HEK293 (cell line): ENCODE results near the gene NAPA.

Experiments
- CTCF ChIA-PET: fragments of 350-600 bp; formaldehyde crosslinking; extraction: SDS; loops from one replicate; lab custom pipeline; 2021; ENCODE audit warnings: antibody characterized with exemption; lab: Yijun Ruan, JAX
- POLR2A ChIA-PET: fragments of 300-600 bp; formaldehyde crosslinking; extraction: SDS; loops from one replicate; lab custom pipeline; 2020; ENCODE audit warnings: antibody characterized with exemption, inconsistent platforms; lab: Yijun Ruan, JAX
- H3K27ac ChIP-seq: fragments of 200-500 bp; sonication (Bioruptor generic); 2 replicates; pipeline ENCODE4 v1.5.1; 2014; ENCODE audit warnings: low read depth, low read length, control low read depth, inconsistent platforms; ENCODE audit errors: extremely low read depth
- H3K36me3 ChIP-seq, 2 experiments: fragments of 200-500 bp in 1 of 2; sonication (Bioruptor generic) in 1 of 2; 1 replicate in 1 of 2; 2 replicates in 1 of 2; pipeline ENCODE4 v1.5.1; 2014 to 2017; ENCODE audit warnings: inconsistent platforms in 2 of 2, low read length in 2 of 2; ENCODE audit not compliant: control insufficient read depth in 2 of 2, insufficient read depth in 1 of 2
- H3K4me1 ChIP-seq: fragments of 200-500 bp; sonication (Bioruptor generic); 2 replicates; pipeline ENCODE4 v1.5.1; 2014; ENCODE audit warnings: mild to moderate bottlenecking, low read length, inconsistent platforms; ENCODE audit not compliant: control insufficient read depth, insufficient read depth
- H3K4me3 ChIP-seq: 2 replicates; pipeline ENCODE4 v1.5.1; 2011; ENCODE audit warnings: low read depth, mild to moderate bottlenecking, control low read depth, low read length, moderate library complexity
- H3K9me3 ChIP-seq: fragments of 200-500 bp; sonication (Bioruptor generic); 2 replicates; pipeline ENCODE4 v1.5.1; 2014; ENCODE audit warnings: low read depth, low read length, inconsistent platforms; ENCODE audit not compliant: control insufficient read depth, insufficient read depth
- ATF2 ChIP-seq: fragments of 450-650 bp; formaldehyde crosslinking; IDR thresholded peaks from 2 replicates; pipeline ENCODE4 v1.5.1; 2016; ENCODE audit warnings: missing biosample characterization, missing genetic modification characterization, low read depth
- EGR2 ChIP-seq: fragments of 450-650 bp; formaldehyde crosslinking; IDR thresholded peaks from 2 replicates; pipeline ENCODE4 v1.5.1; 2016; ENCODE audit warnings: low read depth, missing biosample characterization, missing genetic modification characterization
- ELK4 ChIP-seq: IDR thresholded peaks from 2 replicates; pipeline ENCODE4 v1.6.1; 2011; ENCODE audit warnings: mild to moderate bottlenecking, low read depth, low read length, borderline replicate concordance
- GFI1B ChIP-seq: fragments of 450-650 bp; formaldehyde crosslinking; IDR thresholded peaks from 2 replicates; pipeline ENCODE4 v1.5.1; 2016; ENCODE audit warnings: missing biosample characterization, missing genetic modification characterization
- KLF1 ChIP-seq: fragments of 450-650 bp; formaldehyde crosslinking; IDR thresholded peaks from 2 replicates; pipeline ENCODE4 v1.5.1; 2016; ENCODE audit warnings: missing biosample characterization, missing genetic modification characterization
- KLF10 ChIP-seq: fragments of 450-650 bp; IDR thresholded peaks from 2 replicates; pipeline ENCODE4 v1.5.1; 2018; ENCODE audit warnings: missing biosample characterization, mild to moderate bottlenecking, missing genetic modification characterization
- SALL2 ChIP-seq: fragments of 450-650 bp; formaldehyde crosslinking; IDR thresholded peaks from 2 replicates; pipeline ENCODE4 v1.5.0; 2017; ENCODE audit warnings: missing biosample characterization, mild to moderate bottlenecking, missing genetic modification characterization, borderline replicate concordance
- SCRT2 ChIP-seq: fragments of 450-650 bp; formaldehyde crosslinking; IDR thresholded peaks from 2 replicates; pipeline ENCODE4 v1.5.1; 2016; ENCODE audit warnings: missing biosample characterization, missing genetic modification characterization
- ZBTB1 ChIP-seq: fragments of 450-650 bp; formaldehyde crosslinking; IDR thresholded peaks from 2 replicates; pipeline ENCODE4 v1.5.1; 2016; ENCODE audit warnings: missing biosample characterization, missing genetic modification characterization
- ZEB2 ChIP-seq: fragments of 450-650 bp; formaldehyde crosslinking; IDR thresholded peaks from 2 replicates; pipeline ENCODE4 v1.5.1; 2016; ENCODE audit warnings: missing biosample characterization, missing genetic modification characterization
- ZFHX2 ChIP-seq: fragments of 450-650 bp; formaldehyde crosslinking; conservative IDR thresholded peaks from 2 replicates; pipeline ENCODE4 v1.5.1; 2016; ENCODE audit warnings: missing biosample characterization, missing genetic modification characterization
- ZFP41 ChIP-seq: fragments of 450-650 bp; formaldehyde crosslinking; IDR thresholded peaks from 2 replicates; pipeline ENCODE4 v1.5.1; 2016; ENCODE audit warnings: missing biosample characterization, missing genetic modification characterization, borderline replicate concordance
- ZFP69B ChIP-seq: fragments of 450-650 bp; formaldehyde crosslinking; IDR thresholded peaks from 2 replicates; pipeline ENCODE4 v1.5.1; 2016; ENCODE audit warnings: missing biosample characterization, missing genetic modification characterization
- ZNF2 ChIP-seq: fragments of 450-650 bp; formaldehyde crosslinking; IDR thresholded peaks from 2 replicates; pipeline ENCODE4 v1.5.1; 2016; ENCODE audit warnings: missing biosample characterization, missing genetic modification characterization
- ZNF530 ChIP-seq: fragments of 450-650 bp; formaldehyde crosslinking; IDR thresholded peaks from 2 replicates; pipeline ENCODE4 v1.5.1; 2016; ENCODE audit warnings: low read depth, missing biosample characterization, missing genetic modification characterization
- ZNF544 ChIP-seq: fragments of 450-650 bp; formaldehyde crosslinking; IDR thresholded peaks from 2 replicates; pipeline ENCODE4 v1.5.0; 2017; ENCODE audit warnings: missing biosample characterization, missing genetic modification characterization
- ZNF571 ChIP-seq: fragments of 450-650 bp; formaldehyde crosslinking; IDR thresholded peaks from 2 replicates; pipeline ENCODE4 v1.5.0; 2017; ENCODE audit warnings: missing biosample characterization, missing genetic modification characterization
- ZNF580 ChIP-seq: fragments of 450-650 bp; formaldehyde crosslinking; IDR thresholded peaks from 2 replicates; pipeline ENCODE4 v1.5.1; 2016; ENCODE audit warnings: missing biosample characterization, missing genetic modification characterization
- ZNF626 ChIP-seq: fragments of 450-650 bp; sonication (Bioruptor Pico); formaldehyde crosslinking; IDR thresholded peaks from 2 replicates; pipeline ENCODE4 v1.5.1; 2018; ENCODE audit warnings: missing biosample characterization, missing genetic modification characterization, inconsistent platforms
- ZNF658 ChIP-seq: fragments of 450-650 bp; formaldehyde crosslinking; IDR thresholded peaks from 2 replicates; pipeline ENCODE4; 2016; ENCODE audit warnings: missing biosample characterization, missing genetic modification characterization
- TF ChIP-seq, protein P1 (sequence below): fragments of 450-650 bp; formaldehyde crosslinking; IDR thresholded peaks from 2 replicates; pipeline ENCODE4 v1.5.1; 2016; ENCODE audit warnings: missing biosample characterization, missing genetic modification characterization
- TF ChIP-seq, protein P2 (sequence below): fragments of 450-650 bp; formaldehyde crosslinking; conservative IDR thresholded peaks from 2 replicates; pipeline ENCODE4 v1.5.1; 2016; ENCODE audit warnings: low read depth, missing biosample characterization, missing genetic modification characterization

NAPA gene

DNA sequence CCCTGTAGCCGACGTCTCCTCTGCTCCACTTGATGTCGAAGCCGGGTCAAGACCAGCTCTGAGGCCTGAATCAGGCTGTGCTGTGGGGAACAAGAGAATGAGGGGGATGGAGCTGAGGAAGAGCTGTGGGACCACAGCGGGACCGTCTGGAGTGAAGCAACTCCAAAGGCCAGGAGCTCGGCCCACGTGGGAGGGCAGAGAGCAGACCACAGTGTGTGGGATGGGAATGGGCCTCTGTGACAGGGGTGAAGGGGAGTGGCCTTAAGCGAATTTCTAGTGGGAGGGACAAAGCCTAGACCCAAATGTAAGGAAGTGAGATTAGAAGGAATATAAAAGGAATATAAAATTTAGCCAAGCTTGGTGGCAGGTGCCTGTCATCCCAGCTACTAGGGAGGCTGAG, 39.4 kb downstream of the NAPA start (continued):
- TF ChIP-seq ZNF580 (tag by site-specific recombination) (no peak), KLF1 (tag by site-specific recombination) (no peak), ZFP69B (tag by site-specific recombination) (no peak), EGR2 (peak; percentile 77), ATF2 (tag by site-specific recombination) (no peak), ZNF530 (tag by site-specific recombination) (no peak), ZNF2 (tag by site-specific recombination) (no peak)
- TF ChIP-seq, all 188 proteins: peak for 2

DNA sequence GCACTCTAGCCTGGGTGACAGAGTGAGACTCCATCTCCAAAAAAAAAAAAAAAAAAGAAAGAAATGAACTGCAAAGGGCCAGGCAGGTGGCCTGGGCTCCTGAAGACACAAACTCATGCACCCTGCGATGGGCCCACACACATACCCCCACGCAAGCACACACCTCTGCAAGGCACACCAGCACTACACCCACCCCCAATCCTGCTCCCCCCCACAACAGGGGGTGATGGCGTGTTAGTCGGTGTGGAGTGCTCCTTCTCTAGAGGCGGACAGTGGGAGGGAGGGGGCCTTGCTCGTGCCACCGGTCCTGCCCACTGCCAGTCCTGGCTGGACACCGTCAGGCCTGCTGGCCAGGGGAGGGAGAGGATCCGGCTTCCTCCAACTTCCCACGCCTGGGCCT, 41.5 kb downstream of the NAPA start:
- CTCF ChIA-PET, result interaction anchor here (0.8 to 4.3 kb wide), 3 partner anchors 10 to 42 kb away, joined by 3 to 17 read pairs (median 4); partner anchors contain the start of gene KPTN
- TF ChIP-seq ZNF544 (no peak), EGR2 (peak; percentile 95), ZFHX2 (tag by site-specific recombination) (peak; percentile 92)
- TF ChIP-seq, all 188 proteins: peak for 2
- no peak overlapping the region for H3K4me3 ChIP-seq
- H3K9me3 ChIP-seq, result no peaks in the 10 kb centered on the region
- no peak overlapping the region for H3K27ac ChIP-seq
- POLR2A ChIA-PET, result interaction anchor here (0.6 kb wide), 1 partner anchor 696 kb away, joined by 3 read pairs; no protein-coding TSS in a partner anchor
- no peaks in the 10 kb centered on the region for H3K4me1 ChIP-seq
- no peaks in the 10 kb centered on the region for H3K36me3 ChIP-seq

DNA sequence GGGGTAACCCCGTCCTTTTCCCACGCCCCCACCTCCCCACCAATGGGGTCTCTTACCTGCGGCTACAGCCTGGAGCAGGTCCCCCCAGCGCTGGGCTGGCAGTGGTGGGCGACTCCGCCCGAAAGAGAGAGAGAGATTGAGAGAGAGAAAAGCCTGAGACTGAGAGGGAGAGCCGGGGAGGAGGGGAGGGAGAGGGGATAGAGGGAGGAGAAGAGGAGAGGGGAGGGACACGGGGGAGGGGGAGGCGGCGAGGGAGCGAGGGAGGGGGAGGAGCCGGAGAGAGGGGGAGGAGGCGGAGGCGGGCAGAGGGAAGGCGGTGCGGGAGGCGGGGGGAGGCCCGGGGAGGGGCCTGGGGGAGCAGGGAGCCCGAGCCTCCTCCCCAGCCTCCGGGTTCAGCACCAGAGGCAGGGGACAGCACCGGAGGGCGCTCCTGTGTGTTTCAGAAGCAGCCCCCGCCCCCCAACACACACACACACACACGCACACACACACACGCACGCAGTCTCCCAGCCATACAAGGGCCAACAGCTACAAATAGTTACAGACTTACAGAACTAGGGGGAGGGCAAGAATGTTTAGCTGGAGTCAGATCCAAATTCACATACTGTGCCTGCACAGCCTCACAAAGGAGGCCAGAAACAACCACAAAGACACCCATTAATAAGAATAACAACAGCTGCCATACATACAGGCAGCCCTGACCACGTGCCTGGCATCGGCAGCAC, 43.0 kb downstream of the NAPA start, which contains the start of gene SLC8A2:
TSS of gene SLC8A2 (minus strand) at position 161 of the 725 bp plus-strand sequence. CDS start 5,490 bp downstream, outside the sequence.
- Histone ChIP-seq H3K36me3 (no peaks in the 10 kb centered on the region), H3K27ac (no peak within 1 kb of the TSS), H3K4me1 (no peaks in the 10 kb centered on the region), H3K4me3 (peak within 1 kb of the TSS; percentile 6; the same call in 1 of the 2 replicates), H3K9me3 (no peaks in the 10 kb centered on the region)
- POLR2A ChIA-PET, result interaction anchor here (0.5 to 2.2 kb wide), 5 partner anchors 12 to 252 kb away, joined by 3 to 7 read pairs (median 5); partner anchors contain the start of gene KPTN
- CTCF ChIA-PET, result interaction anchor here (0.7 to 4.3 kb wide), 4 partner anchors 12 to 235 kb away, joined by 3 to 17 read pairs (median 4); partner anchors contain the start of gene KPTN
- TF ChIP-seq SCRT2 (tag by site-specific recombination) (no peak), GFI1B (tag by site-specific recombination) (no peak), ZFHX2 (tag by site-specific recombination) (peak; percentile 69), KLF10 (tag by site-specific recombination) (no peak), ZNF571 (no peak), ZNF658 (tag by site-specific recombination) (no peak), ZNF580 (tag by site-specific recombination) (0 out of 2 replicates have a peak, but pooled peaks have one; percentile 68), ZEB2 (tag by site-specific recombination) (peak; percentile 53), SALL2 (no peak), ZBTB1 (tag by site-specific recombination) (no peak), ZNF626 (tag by site-specific recombination) (no peak), ZFP41 (tag by site-specific recombination) (no peak), ELK4 (no peak)
- TF ChIP-seq, protein P1, sequence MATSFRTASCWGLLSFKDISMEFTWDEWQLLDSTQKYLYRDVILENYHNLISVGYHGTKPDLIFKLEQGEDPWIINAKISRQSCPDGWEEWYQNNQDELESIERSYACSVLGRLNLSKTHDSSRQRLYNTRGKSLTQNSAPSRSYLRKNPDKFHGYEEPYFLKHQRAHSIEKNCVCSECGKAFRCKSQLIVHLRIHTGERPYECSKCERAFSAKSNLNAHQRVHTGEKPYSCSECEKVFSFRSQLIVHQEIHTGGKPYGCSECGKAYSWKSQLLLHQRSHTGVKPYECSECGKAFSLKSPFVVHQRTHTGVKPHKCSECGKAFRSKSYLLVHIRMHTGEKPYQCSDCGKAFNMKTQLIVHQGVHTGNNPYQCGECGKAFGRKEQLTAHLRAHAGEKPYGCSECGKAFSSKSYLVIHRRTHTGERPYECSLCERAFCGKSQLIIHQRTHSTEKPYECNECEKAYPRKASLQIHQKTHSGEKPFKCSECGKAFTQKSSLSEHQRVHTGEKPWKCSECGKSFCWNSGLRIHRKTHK (tag by site-specific recombination), result no peak
- TF ChIP-seq, protein P2, sequence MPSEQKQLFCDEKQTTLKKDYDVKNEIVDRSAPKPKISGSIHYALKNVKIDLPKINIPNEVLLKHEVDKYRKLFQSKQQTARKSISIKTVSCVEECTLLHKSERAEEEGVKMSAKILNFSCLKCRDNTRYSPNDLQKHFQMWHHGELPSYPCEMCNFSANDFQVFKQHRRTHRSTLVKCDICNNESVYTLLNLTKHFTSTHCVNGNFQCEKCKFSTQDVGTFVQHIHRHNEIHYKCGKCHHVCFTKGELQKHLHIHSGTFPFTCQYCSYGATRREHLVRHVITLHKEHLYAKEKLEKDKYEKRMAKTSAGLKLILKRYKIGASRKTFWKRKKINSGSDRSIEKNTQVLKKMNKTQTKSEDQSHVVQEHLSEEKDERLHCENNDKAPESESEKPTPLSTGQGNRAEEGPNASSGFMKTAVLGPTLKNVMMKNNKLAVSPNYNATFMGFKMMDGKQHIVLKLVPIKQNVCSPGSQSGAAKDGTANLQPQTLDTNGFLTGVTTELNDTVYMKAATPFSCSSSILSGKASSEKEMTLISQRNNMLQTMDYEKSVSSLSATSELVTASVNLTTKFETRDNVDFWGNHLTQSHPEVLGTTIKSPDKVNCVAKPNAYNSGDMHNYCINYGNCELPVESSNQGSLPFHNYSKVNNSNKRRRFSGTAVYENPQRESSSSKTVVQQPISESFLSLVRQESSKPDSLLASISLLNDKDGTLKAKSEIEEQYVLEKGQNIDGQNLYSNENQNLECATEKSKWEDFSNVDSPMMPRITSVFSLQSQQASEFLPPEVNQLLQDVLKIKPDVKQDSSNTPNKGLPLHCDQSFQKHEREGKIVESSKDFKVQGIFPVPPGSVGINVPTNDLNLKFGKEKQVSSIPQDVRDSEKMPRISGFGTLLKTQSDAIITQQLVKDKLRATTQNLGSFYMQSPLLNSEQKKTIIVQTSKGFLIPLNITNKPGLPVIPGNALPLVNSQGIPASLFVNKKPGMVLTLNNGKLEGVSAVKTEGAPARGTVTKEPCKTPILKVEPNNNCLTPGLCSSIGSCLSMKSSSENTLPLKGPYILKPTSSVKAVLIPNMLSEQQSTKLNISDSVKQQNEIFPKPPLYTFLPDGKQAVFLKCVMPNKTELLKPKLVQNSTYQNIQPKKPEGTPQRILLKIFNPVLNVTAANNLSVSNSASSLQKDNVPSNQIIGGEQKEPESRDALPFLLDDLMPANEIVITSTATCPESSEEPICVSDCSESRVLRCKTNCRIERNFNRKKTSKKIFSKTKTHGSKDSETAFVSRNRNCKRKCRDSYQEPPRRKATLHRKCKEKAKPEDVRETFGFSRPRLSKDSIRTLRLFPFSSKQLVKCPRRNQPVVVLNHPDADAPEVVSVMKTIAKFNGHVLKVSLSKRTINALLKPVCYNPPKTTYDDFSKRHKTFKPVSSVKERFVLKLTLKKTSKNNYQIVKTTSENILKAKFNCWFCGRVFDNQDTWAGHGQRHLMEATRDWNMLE (tag by site-specific recombination), result no peak
